ENCODE measurements around the gene MOK.

MOK gene

DNA sequence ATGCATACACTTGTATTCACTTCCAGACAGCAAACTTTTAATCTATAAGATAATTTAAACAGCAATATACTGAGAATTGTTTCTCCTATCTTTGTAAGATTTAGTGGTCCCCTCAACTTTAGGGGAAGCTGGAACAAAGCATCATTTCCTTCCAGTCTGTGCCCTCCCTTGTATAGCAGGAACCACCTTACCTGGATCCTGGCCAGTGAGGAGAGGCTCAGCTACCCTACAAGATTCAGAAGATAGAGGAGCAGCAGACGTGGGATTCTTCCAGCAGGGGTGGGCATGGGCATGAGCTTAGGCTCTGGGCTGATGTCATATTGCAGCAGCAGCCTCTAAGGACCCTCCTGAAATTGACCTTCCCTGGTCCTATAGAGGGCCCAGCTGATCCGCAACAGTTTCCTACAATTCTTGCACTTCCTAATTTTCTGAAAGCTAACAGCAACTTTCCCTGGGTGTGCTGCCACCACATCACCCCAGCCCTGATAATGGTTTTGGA lies 21.3 kb downstream of the MOK start:
- H2AFZ ChIP-seq (ENCODE audit: low read depth, low read length, severe bottlenecking) = no peak overlapping the region
- no peaks in the 10 kb centered on the region for H3K36me3 ChIP-seq (ENCODE audit: low read length)
- no peak overlapping the region for H3K27ac ChIP-seq (ENCODE audit: low read depth, low read length)
- no peak overlapping the region for H3K9ac ChIP-seq (ENCODE audit: low read length)
- no peaks in the 10 kb centered on the region for H3K27me3 ChIP-seq (ENCODE audit: low read length)
- no peaks in the 10 kb centered on the region for H3K9me2 ChIP-seq (replicated peaks; ENCODE audit: insufficient read depth, low read length)
- no peak overlapping the region for H3K4me3 ChIP-seq (ENCODE audit: insufficient read depth, low read length, poor library complexity, severe bottlenecking)
- no peaks in the 10 kb centered on the region for H4K20me1 ChIP-seq (ENCODE audit: low read depth, low read length)
- no peak overlapping the region for H3K4me2 ChIP-seq (ENCODE audit: low read depth, low read length, poor library complexity, severe bottlenecking)
- TF ChIP-seq EZH2phosphoT487 (conservative IDR thresholded peaks at IDR 0.05; ENCODE audit: low read length) = no peak
- TF ChIP-seq, protein P1, sequence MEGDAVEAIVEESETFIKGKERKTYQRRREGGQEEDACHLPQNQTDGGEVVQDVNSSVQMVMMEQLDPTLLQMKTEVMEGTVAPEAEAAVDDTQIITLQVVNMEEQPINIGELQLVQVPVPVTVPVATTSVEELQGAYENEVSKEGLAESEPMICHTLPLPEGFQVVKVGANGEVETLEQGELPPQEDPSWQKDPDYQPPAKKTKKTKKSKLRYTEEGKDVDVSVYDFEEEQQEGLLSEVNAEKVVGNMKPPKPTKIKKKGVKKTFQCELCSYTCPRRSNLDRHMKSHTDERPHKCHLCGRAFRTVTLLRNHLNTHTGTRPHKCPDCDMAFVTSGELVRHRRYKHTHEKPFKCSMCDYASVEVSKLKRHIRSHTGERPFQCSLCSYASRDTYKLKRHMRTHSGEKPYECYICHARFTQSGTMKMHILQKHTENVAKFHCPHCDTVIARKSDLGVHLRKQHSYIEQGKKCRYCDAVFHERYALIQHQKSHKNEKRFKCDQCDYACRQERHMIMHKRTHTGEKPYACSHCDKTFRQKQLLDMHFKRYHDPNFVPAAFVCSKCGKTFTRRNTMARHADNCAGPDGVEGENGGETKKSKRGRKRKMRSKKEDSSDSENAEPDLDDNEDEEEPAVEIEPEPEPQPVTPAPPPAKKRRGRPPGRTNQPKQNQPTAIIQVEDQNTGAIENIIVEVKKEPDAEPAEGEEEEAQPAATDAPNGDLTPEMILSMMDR (IDR thresholded peaks at IDR 0.05; ENCODE audit: insufficient read depth, low read length, poor library complexity, severe bottlenecking) = no peak
- H3F3A ChIP-seq (ENCODE audit: insufficient read depth) = no peaks in the 10 kb centered on the region
- H3K79me2 ChIP-seq (ENCODE audit: insufficient read depth, low read length) = no peaks in the 10 kb centered on the region
- no peaks in the 10 kb centered on the region for H3K9me3 ChIP-seq (ENCODE audit: insufficient read depth, low read length)

DNA sequence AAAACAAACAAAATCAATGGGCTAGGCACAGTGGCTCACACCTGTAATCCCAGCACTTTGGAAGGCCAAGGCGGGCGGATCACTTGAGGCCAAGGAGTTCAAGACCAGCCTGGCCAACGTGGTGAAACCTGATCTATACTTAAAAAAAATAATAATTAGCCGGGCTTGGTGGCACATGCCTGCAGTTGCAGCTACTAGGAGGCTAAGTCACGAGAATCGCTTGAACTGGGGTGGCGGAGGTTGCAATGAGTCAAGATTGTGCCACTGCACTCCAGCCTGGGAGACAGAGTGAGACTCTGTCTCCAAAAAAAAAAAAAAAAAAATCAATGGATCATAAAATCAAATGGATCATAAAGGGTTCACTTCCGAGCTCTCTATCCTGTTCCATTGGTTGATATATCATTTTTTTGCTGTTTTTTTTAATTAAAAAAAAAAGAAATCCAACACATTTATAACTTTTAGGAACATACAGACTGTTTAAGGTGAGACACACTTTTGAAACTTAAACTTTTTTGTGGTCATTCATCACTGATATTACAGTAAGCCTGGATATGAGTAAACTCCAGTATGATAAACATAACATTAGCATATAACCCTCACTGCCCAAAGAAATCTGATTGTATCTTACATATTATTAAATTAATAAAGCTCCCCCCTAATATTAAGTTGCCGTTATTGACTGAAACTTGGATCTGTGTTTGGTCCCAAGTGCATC lies 22.1 kb downstream of the MOK start:
- Histone ChIP-seq H2AFZ (ENCODE audit: low read depth, low read length, severe bottlenecking) (no peak overlapping the region), H3K27me3 (ENCODE audit: low read length) (no peaks in the 10 kb centered on the region), H3K9ac (ENCODE audit: low read length) (no peak overlapping the region), H3K9me2 (replicated peaks; ENCODE audit: insufficient read depth, low read length) (no peaks in the 10 kb centered on the region), H3K79me2 (ENCODE audit: insufficient read depth, low read length) (no peaks in the 10 kb centered on the region), H3K9me3 (ENCODE audit: insufficient read depth, low read length) (no peaks in the 10 kb centered on the region), H4K20me1 (ENCODE audit: low read depth, low read length) (no peaks in the 10 kb centered on the region), H3K27ac (ENCODE audit: low read depth, low read length) (no peak overlapping the region), H3F3A (ENCODE audit: insufficient read depth) (no peaks in the 10 kb centered on the region), H3K4me2 (ENCODE audit: low read depth, low read length, poor library complexity, severe bottlenecking) (no peak overlapping the region), H3K36me3 (ENCODE audit: low read length) (no peaks in the 10 kb centered on the region), H3K4me3 (ENCODE audit: insufficient read depth, low read length, poor library complexity, severe bottlenecking) (no peak overlapping the region)
- TF ChIP-seq EZH2phosphoT487 (conservative IDR thresholded peaks at IDR 0.05; ENCODE audit: low read length) = no peak
- TF ChIP-seq, protein P1 (IDR thresholded peaks at IDR 0.05; ENCODE audit: insufficient read depth, low read length, poor library complexity, severe bottlenecking) = no peak

DNA sequence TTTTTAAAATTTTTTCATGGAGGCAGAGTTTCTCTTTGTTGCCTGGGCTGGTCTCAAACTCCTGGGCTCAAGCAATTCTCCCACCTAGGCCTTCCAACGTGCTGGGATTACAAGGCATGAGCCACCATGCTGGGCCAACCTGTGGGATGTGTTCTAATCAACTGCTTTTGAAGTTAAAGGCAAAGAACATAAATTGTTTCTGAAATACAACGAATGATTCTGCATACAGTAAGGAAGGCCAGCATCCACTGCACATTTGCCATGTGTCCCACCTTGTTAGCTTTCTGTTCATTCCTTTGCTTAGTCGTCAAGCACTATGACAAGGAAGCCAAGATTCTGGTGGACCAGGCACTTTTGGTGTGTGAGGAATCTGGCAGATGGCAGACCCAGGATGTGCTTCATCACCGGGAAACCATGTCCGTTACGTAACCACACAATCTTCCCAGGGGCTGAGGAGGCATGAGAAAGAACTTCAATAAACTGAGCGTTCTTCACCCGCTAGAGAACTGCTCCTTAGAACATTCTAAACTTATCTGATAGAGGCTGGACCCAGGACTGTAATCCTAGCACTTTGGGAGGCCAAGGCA lies 24.5 kb downstream of the MOK start:
- no peaks in the 10 kb centered on the region for H3K9me3 ChIP-seq (ENCODE audit: insufficient read depth, low read length)
- no peaks in the 10 kb centered on the region for H3K36me3 ChIP-seq (ENCODE audit: low read length)
- no peaks in the 10 kb centered on the region for H3K9me2 ChIP-seq (replicated peaks; ENCODE audit: insufficient read depth, low read length)
- no peaks in the 10 kb centered on the region for H3K79me2 ChIP-seq (ENCODE audit: insufficient read depth, low read length)
- H3K4me3 ChIP-seq (ENCODE audit: insufficient read depth, low read length, poor library complexity, severe bottlenecking) = no peak overlapping the region
- H3K27me3 ChIP-seq (ENCODE audit: low read length) = no peaks in the 10 kb centered on the region
- TF ChIP-seq, protein P1 (IDR thresholded peaks at IDR 0.05; ENCODE audit: insufficient read depth, low read length, poor library complexity, severe bottlenecking) = no peak
- no peak for TF ChIP-seq EZH2phosphoT487 (conservative IDR thresholded peaks at IDR 0.05; ENCODE audit: low read length)
- H3K4me2 ChIP-seq (ENCODE audit: low read depth, low read length, poor library complexity, severe bottlenecking) = no peak overlapping the region
- no peak overlapping the region for H2AFZ ChIP-seq (ENCODE audit: low read depth, low read length, severe bottlenecking)
- H3K9ac ChIP-seq (ENCODE audit: low read length) = no peak overlapping the region
- no peak overlapping the region for H3K27ac ChIP-seq (ENCODE audit: low read depth, low read length)
- H4K20me1 ChIP-seq (ENCODE audit: low read depth, low read length) = no peaks in the 10 kb centered on the region
- no peaks in the 10 kb centered on the region for H3F3A ChIP-seq (ENCODE audit: insufficient read depth)

All from SU-DHL-6 (cell line).